SH-SY5Y (cell line): ENCODE results near the gene GYG1.

Experiments
- GATA2 ChIP-seq: IDR thresholded peaks from 2 replicates; pipeline ENCODE4 v1.6.1; 2011; ENCODE audit warnings: mild to moderate bottlenecking, low read depth, low read length
- GATA3 ChIP-seq: IDR thresholded peaks from 2 replicates; pipeline ENCODE4 v1.6.1; 2011; ENCODE audit warnings: low read depth, mild to moderate bottlenecking, low read length, moderate library complexity

DNA sequence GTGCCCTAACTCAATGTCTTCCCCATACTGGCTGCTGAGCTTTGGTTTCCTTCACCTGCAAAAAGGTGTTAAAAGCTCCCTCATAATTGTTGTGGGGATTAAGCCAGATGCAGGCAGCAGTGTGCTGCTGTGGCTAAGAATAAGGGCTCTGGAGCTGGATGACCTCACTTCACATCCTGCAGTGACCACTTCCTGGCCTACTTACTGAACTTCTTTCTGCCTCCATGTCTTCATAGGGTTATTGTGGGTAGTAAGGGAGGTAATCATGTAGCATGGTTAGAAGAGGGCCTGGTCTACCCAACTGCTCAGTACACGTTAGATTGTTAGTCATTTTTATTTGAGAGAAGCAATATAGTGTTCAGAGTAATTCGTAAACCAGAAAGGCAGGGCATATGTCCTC is 18.4 kb downstream of the GYG1 start:
- no peak for TF ChIP-seq GATA2
- TF ChIP-seq GATA3 = no peak
